Thoracic aorta (tissue), 2 donors: ENCODE measurements around the gene RPL22. TPM values are rescaled to one million over a fixed set of nuclear protein-coding genes. Genes with fewer than 3 reads are reported as not detected.

Source experiments
- ATAC-seq: fragments of 150-250 bp; one replicate; pipeline ENCODE4 v1.8.0; 2017; ENCODE audit warnings: low read depth; ENCODE audit not compliant: insufficient number of reproducible peaks, low FRiP score
- DNase-seq: peaks from one replicate; pipeline ENCODE4 v3.0.0-alpha.2; 2020; ENCODE audit warnings: low spot score
- H3K27ac ChIP-seq, 2 donors: fragments of 200-600 bp; sonication (generic); 1 replicate in 1 of 2; 2 replicates in 1 of 2; pipeline ENCODE4 v1.5.1; 2016; ENCODE audit warnings: mild to moderate bottlenecking in 2 of 2, moderate library complexity in 2 of 2
- H3K27me3 ChIP-seq: fragments of 200-600 bp; sonication (generic); replicated peaks from 2 replicates; pipeline ENCODE4 v1.6.0; 2016; ENCODE audit warnings: mild to moderate bottlenecking; ENCODE audit not compliant: insufficient read depth
- H3K36me3 ChIP-seq: fragments of 200-600 bp; sonication (generic); one replicate; pipeline ENCODE4 v1.5.1; 2016
- H3K4me1 ChIP-seq, 2 donors: fragments of 200-600 bp; sonication (generic); 1 replicate in 1 of 2; 2 replicates in 1 of 2; pipeline versions ENCODE4 v1.5.1 to v1.6.0; 2016; ENCODE audit warnings: low read depth in 2 of 2, mild to moderate bottlenecking in 1 of 2; ENCODE audit not compliant: control insufficient read depth in 1 of 2
- H3K4me3 ChIP-seq: fragments of 200-600 bp; sonication (generic); 2 replicates; pipeline ENCODE4 v1.5.1; 2016; ENCODE audit warnings: mild to moderate bottlenecking
- H3K9me3 ChIP-seq: fragments of 200-600 bp; sonication (generic); 2 replicates; pipeline ENCODE4 v1.5.1; 2016
- total RNA-seq, 2 donors: library from RNA; depleted of rRNA; stranded (reverse); fragments of >200 nt; gene quantifications; one replicate each; pipeline versions ENCODE4 v1.1.0 to v1.2.3, GENCODE V29; 2016
- TF ChIP-seq, protein P1 (sequence below): fragments of 200-600 bp; sonication (generic); IDR thresholded peaks from one replicate; pipeline ENCODE4 v1.5.1; 2019; ENCODE audit warnings: antibody characterized with exemption

RPL22 gene
- total RNA-seq, 2 donors from 2014 or later: 80.4 to 130 TPM

DNA sequence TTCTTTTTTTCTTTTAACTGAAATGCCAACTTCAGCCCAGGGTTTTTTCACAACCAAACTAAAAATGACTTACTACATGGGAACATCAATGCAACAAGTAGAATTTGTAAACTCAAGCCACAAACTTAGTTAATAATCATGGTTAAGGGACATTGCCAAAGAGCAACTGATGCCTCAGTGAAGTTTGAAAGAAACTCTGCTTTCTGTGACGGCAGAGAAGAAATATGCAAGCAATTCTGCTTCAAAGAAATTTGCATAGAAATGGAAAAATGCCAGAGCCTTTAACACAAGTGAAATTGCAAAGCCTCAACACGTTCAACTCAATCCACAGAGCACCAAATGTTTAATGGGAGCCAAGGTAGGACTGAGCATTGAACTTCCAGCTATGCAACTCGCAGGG lies 14.2 kb downstream of the RPL22 start:
- DNase-seq (no peak), ATAC-seq (no peak)
- H3K4me3 ChIP-seq: no peak overlapping the region
- no peaks in the 10 kb centered on the region for H3K27me3 ChIP-seq
- no peak overlapping the region for H3K27ac ChIP-seq
- peaks cover 6 to 15% of the 10 kb centered on the region in 2 donors for H3K4me1 ChIP-seq
- H3K9me3 ChIP-seq: no peaks in the 10 kb centered on the region
- peaks cover 17% of the 10 kb centered on the region for H3K36me3 ChIP-seq
- TF ChIP-seq, protein P1, sequence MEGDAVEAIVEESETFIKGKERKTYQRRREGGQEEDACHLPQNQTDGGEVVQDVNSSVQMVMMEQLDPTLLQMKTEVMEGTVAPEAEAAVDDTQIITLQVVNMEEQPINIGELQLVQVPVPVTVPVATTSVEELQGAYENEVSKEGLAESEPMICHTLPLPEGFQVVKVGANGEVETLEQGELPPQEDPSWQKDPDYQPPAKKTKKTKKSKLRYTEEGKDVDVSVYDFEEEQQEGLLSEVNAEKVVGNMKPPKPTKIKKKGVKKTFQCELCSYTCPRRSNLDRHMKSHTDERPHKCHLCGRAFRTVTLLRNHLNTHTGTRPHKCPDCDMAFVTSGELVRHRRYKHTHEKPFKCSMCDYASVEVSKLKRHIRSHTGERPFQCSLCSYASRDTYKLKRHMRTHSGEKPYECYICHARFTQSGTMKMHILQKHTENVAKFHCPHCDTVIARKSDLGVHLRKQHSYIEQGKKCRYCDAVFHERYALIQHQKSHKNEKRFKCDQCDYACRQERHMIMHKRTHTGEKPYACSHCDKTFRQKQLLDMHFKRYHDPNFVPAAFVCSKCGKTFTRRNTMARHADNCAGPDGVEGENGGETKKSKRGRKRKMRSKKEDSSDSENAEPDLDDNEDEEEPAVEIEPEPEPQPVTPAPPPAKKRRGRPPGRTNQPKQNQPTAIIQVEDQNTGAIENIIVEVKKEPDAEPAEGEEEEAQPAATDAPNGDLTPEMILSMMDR: no peak

DNA sequence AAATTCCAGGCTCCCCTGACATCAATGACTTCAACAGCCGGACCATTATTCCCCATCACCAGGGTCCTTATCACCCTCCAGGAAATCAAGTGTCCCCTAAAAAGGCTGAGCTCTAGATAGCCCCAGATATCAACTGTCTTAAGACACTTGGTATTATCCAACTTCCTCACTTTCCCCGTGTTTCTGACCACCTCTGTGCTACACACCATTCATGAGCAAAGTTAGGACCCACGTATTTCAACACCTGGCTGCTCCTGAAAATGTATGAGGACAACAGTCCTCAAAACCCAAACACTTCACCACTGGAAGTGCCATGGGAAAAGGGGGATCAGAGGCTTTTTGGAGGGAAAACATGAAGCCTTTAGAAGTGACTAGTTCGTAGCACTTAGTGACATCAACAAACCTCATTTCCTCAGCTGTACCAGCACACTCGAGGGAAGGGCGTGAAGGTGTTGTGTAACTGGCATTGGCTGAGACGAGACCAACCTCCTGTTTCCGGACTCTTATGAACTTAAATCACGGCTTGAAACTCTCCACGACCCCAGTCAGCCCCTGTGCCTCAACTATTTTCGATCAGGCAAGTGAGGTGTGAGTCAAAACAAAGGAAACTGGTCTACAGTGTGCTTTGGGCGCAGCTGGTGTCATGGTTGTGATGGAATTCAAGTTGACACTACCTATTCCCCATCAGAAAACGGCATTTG lies 15.2 kb downstream of the RPL22 start:
- H3K27ac ChIP-seq: no peak overlapping the region
- DNase-seq (no peak), ATAC-seq (no peak)
- H3K4me3 ChIP-seq: no peak overlapping the region
- no peaks in the 10 kb centered on the region for H3K9me3 ChIP-seq
- peaks cover 6 to 16% of the 10 kb centered on the region in 2 donors for H3K4me1 ChIP-seq
- H3K27me3 ChIP-seq: no peaks in the 10 kb centered on the region
- H3K36me3 ChIP-seq: peaks cover 8% of the 10 kb centered on the region
- TF ChIP-seq, protein P1: no peak

DNA sequence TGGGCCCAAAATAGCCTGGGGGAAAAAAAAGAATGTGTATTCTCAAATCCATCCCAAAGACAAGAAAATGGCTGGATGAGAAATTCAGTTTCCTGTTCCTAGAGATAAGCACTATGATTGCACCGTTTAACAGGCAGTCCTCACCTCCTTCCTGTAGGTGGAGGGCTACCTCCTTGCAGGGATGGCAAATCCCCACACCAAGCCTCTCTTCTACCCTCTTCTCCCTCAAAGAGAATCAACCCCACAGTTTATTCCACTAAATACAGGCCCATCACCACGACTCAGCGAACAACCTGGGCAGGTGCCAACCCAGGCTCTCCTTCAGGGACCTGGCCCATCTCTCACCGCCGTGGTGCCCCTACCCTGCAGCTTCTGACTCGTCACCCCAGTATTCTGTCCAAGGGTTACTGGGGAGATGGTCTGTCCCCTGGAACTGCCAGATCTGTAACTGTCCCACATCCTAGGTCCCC lies 15.8 kb downstream of the RPL22 start:
- H3K9me3 ChIP-seq: no peaks in the 10 kb centered on the region
- no peak overlapping the region for H3K27ac ChIP-seq
- H3K4me3 ChIP-seq: no peak overlapping the region
- H3K4me1 ChIP-seq: peaks cover 12 to 22% of the 10 kb centered on the region in 2 donors
- TF ChIP-seq, protein P1: no peak
- H3K27me3 ChIP-seq: no peaks in the 10 kb centered on the region
- DNase-seq (no peak), ATAC-seq (no peak)
- peaks cover 5% of the 10 kb centered on the region for H3K36me3 ChIP-seq

DNA sequence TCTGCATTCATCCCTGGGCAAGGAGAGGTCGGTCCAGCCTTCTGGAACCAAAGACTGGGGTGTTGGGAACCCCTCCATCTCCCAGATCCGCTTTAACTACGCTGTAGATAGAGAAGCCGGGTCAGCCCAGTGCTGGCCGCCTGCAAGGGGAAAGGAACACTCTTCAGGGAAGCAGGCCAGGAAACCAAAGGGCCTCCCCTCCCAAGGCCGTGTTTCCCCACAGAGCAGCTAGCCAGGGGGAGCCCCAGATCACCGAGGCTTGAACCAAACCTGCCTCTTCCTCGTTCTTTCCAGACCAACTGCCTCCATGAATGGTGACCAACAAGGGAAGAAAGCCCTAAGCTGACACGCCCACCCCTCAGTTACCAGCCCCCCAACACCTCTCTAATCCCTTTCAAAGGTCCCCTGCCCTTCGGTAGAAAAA lies 18.0 kb downstream of the RPL22 start:
- no peaks in the 10 kb centered on the region for H3K27me3 ChIP-seq
- TF ChIP-seq, protein P1: no peak
- peak overlapping the region in 1 of 2 donors; percentile 17 for H3K27ac ChIP-seq
- H3K4me3 ChIP-seq: peak overlapping the region; percentile 57
- no peaks in the 10 kb centered on the region for H3K9me3 ChIP-seq
- H3K4me1 ChIP-seq: peaks cover 14 to 25% of the 10 kb centered on the region in 2 donors
- DNase-seq: no peak
- peaks cover 5% of the 10 kb centered on the region for H3K36me3 ChIP-seq
- no peak for ATAC-seq

DNA sequence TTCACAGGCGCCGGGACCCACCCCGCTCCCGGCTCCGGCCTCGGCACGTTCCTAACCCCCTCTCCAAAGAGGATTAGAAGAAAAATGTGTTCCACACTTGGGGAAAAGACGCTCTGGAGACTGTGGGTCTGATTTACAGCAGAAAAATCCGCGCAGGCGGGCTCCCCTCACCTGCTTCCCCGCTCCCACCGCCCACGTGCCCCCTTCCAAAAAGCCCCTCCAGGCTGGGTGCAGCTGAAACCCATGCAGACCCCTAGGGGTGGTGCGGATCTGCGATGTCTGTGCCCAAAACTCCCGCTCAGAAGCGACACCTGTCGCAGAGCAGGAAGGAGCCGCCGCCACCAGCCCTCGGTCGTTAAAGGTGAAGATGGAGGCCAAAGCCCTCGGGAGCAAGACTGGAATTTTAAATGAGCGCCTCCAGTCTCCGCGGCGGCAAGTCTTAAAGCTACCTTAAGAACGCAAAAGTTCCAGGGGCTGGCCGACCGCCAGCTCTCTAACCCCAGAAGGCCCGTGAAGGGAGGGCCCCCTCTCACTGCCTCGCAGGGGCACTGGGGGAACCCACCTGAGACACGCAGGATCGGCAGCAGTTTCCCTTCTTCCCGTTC lies 18.6 kb downstream of the RPL22 start:
- Histone ChIP-seq H3K27me3 (no peaks in the 10 kb centered on the region), H3K36me3 (peaks cover 3% of the 10 kb centered on the region), H3K4me3 (peak overlapping the region; percentile 57), H3K9me3 (no peaks in the 10 kb centered on the region), H3K4me1 (peaks cover 14 to 25% of the 10 kb centered on the region in 2 donors), H3K27ac (peak overlapping the region; percentile 5 to 17)
- TF ChIP-seq, protein P1: no peak
- ATAC-seq (no peak), DNase-seq (no peak)
